TTC549 (cell line): ENCODE data around the gene SGK1.

Experiments used
- FAIRE-seq: peaks from 2 replicates; lab custom pipeline; 2012; peaks lifted over from hg19 to GRCh38; lab: Jason Lieb, UNC

SGK1 gene

DNA sequence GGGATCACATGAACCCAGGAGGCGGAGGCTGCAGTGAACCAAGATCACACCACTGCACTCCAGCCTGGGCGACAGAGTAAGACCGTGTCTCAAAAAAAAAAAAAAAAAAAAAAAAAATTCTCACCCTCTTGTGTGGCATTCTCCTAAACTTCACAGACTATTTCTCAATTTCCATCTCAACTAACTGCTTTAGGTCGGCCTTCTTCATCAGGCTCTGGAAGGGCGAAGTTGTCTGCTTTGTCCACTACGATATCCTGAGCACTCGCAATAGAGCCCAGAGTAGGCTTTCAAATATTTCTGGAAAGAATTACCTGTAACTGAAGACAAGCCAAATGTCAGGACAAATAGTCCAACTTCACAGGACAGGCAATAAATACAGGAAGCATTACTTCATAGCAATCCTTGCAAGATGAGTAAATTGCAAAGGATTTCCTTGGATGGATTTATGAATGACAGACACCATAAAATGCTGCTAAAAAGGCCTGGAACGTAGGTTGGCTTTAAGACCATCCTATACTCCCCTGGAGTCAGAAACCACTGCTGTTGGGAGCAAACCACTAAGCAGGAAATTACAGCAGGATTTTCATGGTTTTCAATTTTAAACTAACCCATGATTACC lies 149.2 kb downstream of the SGK1 start:
- FAIRE-seq, result no peak

DNA sequence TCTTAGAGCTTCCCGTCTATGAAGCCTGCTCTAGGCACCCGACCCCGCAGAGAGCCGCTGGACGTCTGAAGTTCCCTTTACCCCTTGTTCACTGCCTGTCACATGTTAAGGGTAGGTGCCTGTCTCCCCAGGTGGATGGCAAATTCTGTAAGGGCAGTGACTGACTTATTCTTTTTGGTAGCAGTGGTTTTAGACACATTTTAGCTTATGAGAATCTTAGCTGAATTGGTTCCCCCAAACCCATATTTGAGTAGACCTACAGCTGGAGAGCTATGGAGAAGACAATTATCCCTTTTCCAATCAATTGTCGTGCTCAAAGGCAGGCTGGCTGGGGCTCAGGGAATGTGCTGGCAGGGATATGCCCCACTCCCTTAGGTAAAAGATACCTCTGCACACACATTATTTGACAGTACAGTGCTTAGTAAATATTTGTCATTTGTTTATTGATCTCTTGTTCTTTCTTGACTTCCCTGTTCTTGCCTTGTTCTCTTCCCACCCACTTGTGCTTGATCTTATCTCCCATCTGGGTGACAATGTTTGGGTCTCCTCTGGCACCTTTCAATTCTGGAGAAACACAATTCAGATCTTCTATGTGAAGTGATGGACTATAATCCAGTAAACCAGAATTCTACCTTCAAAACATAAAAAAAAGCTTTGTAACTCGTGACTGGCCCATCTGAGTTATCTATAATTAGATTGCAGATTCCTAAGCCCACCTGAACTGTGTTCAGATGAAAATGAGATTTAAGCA lies 151.2 kb downstream of the SGK1 start:
- no peak for FAIRE-seq

DNA sequence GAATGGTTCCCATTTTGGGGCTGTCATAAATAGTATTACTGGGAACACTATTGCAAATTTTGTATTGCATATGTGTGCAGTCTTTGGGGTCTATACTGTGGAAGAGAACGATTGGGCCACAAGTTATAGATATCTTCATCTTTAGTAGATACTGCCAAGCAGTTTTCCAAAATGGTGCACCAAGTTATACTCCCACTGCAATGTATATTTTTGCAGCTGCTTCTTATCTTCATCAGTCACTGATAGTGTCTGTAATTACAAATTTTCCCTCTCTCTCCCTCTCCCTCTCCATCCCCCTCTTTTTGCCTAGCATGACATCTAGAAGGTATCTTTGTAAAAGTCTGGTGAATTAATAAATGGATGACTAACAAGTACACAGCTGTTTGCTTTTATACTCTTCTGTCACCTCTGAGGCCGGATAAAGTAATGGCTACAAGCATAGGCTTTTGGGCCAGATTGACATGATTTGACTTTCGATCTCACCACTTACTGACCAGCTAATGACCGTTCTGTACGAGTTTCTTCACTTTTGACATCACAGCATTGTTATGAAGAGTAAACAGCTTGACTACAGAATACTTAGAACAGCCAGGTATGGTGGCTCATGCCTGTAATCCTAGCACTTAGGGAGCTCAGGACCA lies 152.2 kb downstream of the SGK1 start:
- FAIRE-seq, result no peak

DNA sequence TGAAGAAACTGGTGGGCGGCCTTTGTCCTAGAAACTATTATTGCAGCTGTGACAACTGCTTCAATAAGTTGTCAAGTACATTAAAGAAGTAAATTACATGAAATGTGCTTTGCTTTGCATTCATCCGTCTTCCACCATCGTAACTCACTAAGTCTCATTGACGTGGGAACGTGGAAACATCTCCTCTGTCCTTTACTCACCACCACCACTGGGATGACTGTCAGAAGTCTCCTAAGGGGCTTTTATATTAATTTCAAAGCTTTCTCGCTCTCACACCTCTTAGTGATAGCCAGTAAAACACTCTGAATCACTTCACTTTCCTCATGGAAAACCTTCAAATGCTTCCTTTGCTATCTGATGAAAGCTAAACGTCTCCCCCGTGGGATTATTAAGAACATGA lies 153.6 kb downstream of the SGK1 start:
- no peak for FAIRE-seq

DNA sequence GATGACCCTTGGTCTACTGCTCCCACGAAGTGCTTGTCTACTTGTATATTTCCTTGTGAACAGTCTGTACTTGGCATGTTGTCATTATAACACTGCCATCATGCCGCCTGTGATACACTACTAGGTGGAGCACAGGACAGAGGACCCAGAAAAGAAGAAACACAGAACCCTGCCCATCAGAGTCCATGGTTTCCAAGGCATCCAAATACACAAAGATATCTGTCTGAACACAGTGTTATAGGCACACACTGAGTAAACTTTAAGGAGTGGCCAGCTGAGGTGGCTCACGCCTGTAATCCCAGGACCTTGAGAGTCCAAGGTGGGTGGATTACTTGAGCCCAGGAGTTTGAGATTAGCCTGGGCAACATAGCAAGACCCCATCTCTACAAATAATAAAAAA lies 155.0 kb downstream of the SGK1 start:
- FAIRE-seq, result no peak

DNA sequence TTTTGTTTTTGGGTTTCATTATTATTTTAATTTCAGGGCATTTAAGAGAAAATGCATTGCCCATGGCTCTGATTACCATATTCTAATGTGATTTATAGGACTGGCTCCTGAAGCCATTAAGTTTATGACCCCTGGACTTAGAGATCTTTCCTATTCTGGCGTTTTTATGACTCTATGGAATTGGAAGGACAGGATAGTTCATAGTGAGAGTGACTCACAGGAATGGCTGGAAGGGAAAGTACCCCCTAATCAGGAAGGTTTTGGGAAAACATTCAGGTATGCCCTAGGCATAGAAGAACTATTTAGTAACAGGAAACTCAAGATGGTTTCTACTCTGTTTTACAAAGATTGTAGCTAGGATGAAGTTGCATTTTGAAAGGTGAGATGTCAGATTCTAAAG lies 156.9 kb downstream of the SGK1 start:
- no peak for FAIRE-seq

DNA sequence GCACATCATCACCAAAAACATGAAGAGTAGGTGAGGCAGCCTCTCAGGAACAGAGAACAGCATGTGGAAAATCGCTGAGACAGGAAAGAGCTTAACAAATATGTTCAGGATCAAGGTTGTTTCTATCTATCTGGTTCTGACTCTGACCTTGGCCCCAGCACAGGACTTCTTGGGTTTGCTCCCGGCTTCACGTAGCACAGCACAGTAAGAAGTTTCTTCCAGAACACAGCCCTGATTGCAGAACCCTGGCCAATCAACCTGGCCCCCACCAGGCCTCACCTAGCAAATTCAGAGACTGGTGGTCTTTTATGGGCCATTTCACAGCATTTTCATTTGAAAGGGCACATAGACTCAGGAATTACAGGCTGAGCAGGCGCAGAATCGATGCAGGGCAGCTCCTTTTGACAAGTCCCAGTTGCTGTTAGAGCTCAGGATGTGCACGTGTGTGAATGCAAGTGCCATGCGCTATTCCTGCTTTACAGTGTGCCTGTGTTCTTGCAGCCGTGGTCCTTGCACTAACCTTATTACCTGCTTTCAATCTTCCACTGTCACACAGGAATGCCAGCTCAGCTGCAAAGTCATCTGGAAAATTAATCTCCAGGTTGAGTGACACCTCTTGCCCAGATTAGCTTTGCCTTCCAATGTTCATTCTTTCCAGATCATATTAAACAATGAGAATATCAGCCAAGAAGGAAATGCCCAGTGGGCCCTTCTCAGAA lies 165.0 kb downstream of the SGK1 start:
- FAIRE-seq, result no peak

DNA sequence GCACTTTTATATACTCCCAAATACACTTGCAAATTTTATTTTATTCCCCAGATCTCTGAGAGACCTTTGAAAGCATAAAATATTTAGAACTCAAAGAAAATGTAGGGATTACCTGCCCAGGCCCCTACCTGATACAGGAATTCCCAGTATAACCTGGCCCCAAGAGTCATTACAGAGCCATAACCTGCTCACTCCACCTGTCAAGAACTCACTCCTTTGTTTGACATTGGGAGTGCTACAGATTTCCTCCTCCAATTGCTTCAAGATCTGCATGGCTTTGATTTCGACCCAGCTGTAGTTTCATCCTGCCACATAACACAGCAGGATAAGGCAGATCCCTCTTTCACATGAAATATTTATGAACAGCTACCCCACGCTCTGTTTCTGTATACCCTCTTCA lies 169.3 kb downstream of the SGK1 start:
- no peak for FAIRE-seq

DNA sequence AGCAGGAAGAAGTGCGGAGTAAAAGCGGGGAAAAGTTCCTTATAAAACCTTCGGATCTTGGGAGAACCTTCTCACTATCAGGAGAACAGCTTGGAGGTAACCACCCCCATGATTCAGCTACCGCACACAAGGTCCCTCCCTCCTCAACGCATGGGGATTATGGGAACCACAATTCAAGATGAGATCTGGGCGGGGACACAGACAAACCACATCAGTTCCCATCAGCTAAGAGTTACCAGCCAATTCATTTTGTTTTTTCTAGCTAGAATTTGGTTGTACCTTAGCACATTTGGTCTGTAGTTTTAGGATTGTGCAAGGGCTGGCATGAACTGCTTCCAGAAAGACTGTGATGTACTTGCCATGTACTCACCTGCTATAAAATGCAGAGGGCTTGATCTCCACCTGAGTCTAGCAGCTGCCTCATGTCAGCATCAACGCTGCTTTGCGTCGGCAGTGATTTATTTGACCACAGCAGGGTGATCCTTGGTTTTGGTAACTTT lies 170.8 kb downstream of the SGK1 start:
- no peak for FAIRE-seq

DNA sequence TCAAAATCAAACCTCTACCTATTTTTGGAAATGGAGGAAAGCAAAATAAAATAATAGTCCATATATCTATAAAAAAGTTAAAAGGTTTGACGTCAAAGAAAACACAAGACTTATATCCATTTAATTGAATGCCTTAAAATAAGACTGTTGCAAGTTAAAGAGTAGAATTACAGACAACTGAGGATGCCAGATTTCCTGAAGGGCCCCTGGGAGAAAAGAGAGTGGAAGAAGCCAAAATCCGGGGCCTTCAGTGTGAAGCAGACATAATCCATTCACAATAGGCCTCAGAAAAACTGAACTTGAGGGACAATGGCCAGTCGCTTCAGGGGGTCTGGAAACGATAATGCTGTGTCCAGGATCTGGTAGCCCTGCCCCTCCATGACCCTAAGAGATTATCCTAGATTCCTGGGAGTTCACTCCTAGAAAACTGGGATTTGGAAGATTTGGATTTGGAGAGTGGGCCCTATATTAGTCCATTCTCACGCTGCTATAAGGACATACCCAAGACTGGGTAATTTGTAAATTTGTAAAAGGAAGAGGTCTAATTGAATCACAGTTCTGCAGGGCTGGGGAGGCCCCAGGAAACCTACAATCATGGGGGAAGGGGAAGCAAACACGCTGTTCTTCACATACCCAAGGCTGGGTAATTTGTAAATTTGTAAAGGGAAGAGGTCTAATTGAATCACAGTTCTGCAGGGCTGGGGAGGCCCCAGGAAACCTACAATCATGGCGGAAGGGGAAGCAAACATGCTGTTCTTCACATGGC lies 171.5 kb downstream of the SGK1 start:
- FAIRE-seq, result no peak

DNA sequence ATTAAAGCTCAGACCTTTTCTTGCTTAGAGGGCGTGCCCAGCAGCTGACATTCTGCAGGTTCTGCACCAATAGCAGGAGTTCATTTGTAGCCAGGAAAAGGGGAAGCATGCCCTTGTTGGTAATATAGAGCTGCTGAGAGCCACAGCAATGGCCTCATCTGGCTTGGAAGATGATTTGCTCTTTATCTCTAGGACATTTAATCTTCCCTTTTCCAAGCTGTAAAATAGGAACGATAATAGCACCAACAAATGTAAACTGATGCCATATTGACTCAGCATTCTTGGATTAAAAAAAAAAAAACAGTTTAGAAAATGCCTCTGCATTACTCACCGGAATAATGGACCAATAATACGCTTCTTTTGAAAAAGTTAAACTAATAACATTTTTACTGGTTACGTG lies 172.1 kb downstream of the SGK1 start:
- no peak for FAIRE-seq

DNA sequence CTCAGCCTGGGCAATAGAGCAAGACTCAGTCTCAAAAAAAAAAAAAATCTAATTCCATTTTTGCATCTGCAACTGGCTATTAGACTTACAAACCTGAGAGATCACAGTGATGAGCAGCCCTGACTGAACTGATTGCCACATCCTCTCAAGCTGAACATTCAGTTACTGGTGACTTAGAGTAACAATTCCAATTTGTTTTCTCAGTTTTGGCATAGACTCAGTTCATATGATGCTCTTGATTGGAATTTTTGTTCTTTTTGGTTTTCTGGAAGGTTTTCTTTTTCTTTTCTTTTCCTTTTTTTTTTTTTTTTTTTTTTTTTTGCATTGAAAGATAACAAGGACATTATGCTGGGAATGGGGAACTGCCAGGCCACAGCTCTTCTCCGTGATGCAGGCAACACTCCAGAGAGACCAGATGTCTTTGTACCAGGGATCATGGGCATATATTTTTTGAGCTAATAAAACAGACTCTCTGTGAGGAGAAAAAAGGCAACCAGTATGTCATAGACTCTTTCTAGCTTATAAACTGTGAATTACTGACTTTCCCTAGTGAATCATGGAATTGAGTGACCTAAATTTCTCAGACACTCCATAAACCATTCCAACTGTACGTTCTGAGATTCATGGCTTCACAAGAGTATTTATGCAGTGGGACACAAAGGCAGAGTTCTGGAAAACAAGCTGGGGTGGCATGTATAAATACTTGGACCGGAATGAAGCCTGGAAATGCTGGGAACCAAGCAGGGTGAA lies 179.5 kb downstream of the SGK1 start:
- FAIRE-seq, result no peak

DNA sequence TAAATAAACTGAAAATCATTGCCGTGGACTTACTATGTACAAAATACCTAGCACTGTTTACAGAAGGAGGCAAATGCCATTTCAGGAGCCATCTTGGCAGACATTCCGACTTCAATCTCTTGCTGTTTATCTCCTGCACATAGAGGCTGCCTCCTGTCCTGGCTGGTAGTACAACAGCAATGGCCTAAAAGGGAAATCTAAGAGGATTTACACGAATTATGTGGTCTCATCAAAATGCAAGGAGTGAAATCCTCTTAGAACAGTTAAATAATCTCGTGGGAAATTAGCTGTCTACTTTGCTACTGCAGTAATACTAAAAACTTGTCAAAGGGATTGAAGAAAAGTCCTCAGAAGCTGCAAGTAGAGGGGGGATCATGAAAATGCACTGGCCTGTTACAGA lies 183.3 kb downstream of the SGK1 start:
- no peak for FAIRE-seq

DNA sequence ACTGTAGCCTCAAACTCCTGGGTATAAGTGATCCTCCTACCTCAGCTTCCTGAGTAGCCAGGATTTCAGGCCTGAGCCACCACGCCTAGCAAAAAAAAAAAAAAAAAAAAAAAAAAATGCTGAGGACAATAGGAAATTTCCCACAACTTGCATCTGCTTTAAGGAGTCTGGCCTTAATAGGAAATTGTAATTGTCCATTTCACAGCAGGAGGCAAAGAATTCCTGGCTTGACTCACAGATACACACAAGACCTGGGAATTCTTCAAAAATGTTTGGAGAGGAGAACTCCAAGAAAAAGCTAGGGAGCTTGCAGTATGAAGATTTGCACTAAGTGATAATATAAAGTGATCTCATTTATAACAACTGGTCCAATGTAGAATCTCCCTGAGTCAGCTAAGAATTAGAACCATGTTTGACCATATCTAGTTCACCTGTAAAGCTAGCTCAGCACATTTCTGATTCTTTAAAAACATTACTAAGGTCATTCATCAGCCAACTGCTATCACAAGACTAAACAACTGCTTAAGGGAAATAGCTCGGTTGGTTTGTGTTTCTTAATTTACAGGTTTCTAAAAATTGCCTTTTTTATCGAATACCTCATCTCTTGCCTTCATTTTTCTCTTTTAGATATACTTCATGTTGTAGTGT lies 185.3 kb downstream of the SGK1 start:
- FAIRE-seq, result no peak

DNA sequence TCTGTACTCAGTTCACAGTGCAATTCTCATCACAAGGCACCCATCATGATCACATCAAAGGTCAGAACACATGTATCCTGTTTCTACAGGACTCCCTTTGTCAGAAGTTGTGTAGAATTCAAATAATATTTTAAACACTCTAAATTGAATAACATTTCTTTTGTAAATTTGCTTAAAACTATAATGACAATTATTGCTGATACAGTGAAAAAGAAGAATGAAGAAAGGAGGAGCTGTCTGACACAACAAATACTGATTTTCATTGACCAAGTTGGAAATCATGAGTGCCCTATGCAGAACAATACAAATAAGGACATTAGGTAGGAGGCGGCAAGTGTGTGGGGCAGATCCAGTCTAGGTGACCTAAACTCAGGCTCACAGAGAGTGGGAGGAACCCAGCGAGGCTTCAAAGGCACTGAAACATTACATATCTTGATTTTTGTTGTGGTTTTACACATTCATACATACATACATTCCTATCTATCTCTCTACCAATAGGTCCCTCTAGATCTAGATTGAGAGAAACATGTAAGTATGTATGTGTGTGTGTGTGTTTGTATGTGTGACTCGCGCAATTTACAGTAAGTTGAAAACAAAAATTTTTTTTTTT lies 186.3 kb downstream of the SGK1 start:
- no peak for FAIRE-seq

DNA sequence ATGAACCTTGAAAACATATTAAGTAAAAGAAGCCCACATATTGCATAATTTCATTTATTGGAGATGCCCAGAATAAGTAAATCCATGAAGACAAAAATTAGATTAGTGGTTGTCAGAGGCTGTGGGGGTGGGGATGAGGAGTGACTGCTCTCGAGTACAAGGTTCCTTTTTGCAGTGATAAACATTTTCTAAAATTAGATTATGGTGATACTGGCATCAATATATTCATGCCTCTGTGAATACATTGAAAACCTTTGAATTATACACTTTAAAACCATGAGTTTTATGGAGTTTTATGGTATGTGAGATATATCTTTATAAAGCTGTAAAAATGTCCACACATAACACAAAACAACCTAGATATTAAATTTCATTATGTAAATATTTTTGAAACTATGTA lies 189.8 kb downstream of the SGK1 start:
- FAIRE-seq, result no peak

DNA sequence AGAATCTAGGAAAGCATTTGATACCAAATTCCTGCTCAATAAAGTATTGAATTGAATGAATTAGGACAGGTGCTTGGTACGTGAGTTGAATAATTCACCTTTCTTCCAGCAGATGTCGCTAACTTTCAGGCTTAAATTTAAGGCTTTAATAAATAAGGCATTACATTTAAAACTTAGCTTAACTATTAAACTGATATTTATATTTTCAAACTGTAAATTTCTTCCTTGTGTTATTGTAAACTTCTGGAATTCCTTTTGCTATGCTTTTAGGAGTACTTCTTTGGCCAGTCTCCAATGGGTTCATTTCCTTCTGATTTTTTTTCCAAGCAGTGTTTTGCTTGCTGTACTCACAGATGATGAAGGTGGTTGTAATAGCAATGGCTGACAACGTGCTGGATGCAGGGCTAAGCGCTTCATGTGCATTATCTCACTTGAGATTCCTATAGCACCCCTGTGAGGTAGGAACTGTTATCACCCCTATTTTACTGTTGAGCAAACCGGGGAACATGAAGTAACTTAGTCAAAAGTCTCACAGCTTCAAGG lies 194.2 kb downstream of the SGK1 start:
- FAIRE-seq, result peak; percentile 73

DNA sequence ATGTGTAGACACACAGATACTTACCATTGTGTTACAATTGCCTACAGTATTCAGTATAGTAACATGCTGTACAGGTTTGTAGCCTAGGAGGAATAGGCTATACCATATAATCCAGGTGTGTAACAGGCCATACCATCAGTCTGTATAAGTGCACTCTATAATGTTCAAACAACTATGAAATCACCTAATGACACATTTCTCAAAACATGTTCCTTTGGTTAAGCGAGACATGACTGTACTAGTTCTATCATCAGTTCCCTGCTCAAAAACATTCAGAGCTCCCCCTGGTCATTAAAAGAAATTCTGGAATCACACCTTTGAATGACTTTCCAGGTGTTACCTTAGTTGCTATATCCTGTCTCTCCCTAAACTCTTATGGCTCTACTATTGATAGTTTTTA lies 195.1 kb downstream of the SGK1 start:
- FAIRE-seq, result no peak

DNA sequence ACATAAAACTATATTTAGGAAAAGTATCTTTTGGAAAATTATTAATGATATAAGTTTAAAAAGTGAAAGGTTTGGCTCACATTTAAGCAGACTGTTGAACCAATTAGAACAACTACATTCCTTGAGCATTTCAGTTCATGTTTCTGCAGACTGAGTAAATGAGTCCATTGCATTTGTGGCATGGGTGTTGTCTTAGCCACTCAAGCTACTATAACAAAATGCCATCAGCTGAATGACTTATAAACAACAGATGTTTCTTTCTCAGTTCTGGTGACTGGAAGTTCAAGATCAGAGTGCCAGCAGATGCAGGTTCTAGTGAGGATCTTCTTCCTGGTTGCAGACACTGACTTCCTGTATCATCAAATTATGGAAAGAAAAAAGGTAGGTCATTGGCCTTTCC lies 198.4 kb downstream of the SGK1 start:
- FAIRE-seq, result no peak
